Measurements from ENCODE around the gene SMIM32. TPM values are rescaled to one million over a fixed set of nuclear protein-coding genes. Genes with fewer than 3 reads are reported as not detected.

Gene SMIM32
- total and polyA plus RNA-seq, 2 experiments from 2014 or later, result not detected

- Histone ChIP-seq H4K20me1 (ENCODE audit: insufficient read depth) (peaks cover 5% of the 10 kb centered on the region; the same call in 1 of the 2 replicates), H3K9me3 (ENCODE audit: low read depth) (no peaks in the 10 kb centered on the region), H3K79me2 (ENCODE audit: insufficient read depth) (peaks cover 95% of the 10 kb centered on the region), H3K36me3 (ENCODE audit: low read depth) (peaks cover 42% of the 10 kb centered on the region), H3K9ac (no peak overlapping the region), H3K27me3 (replicated peaks; ENCODE audit: insufficient read depth) (no peaks in the 10 kb centered on the region), H3K9me2 (ENCODE audit: insufficient read depth) (no peaks in the 10 kb centered on the region), H3K4me3 (no peak overlapping the region), H3F3A (ENCODE audit: insufficient read depth) (peaks cover 21% of the 10 kb centered on the region; the same call in 1 of the 2 replicates), H2AFZ (no peak overlapping the region), H3K27ac (no peak overlapping the region), H3K4me2 (ENCODE audit: unreplicated experiment) (no peak overlapping the region), H3K4me1 (ENCODE audit: insufficient read depth) (peaks cover 14% of the 10 kb centered on the region)
- TF ChIP-seq EZH2phosphoT487 (IDR thresholded peaks at IDR 0.05; ENCODE audit: insufficient read depth, low read depth), result no peak
- no peak for TF ChIP-seq EZH2 (IDR thresholded peaks at IDR 0.05; ENCODE audit: insufficient read depth, poor library complexity, severe bottlenecking)
- in situ Hi-C loops (cut with MboI), result no loop called here
- WGBS, 2 experiments (ENCODE audit: low coverage in 1 of 2, low lambda C conversion rate in 2 of 2, missing lambda C conversion rate in 2 of 2), result 58 to 61% methylated on average over 4 of the region's 4 CpGs
- DNase-seq, result no peak
These were observed 31.0 kb downstream of the SMIM32 start for GRCh38 chr5:136162008-136162407.

- no peaks in the 10 kb centered on the region for H3K27me3 ChIP-seq (replicated peaks; ENCODE audit: insufficient read depth)
- peak overlapping the region; percentile 6; the same call in 1 of the 2 replicates for H3K27ac ChIP-seq
- no peak overlapping the region for H3K4me3 ChIP-seq
- H2AFZ ChIP-seq, result no peak overlapping the region
- DNase-seq, result peak; percentile 58
- no peak for TF ChIP-seq EZH2phosphoT487 (IDR thresholded peaks at IDR 0.05; ENCODE audit: insufficient read depth, low read depth)
- no peak for TF ChIP-seq EZH2 (IDR thresholded peaks at IDR 0.05; ENCODE audit: insufficient read depth, poor library complexity, severe bottlenecking)
- peak overlapping the region; percentile 53 for H3K4me2 ChIP-seq (ENCODE audit: unreplicated experiment)
- peaks cover 52% of the 10 kb centered on the region for H3K36me3 ChIP-seq (ENCODE audit: low read depth)
- peaks cover 21% of the 10 kb centered on the region; the same call in 1 of the 2 replicates for H3F3A ChIP-seq (ENCODE audit: insufficient read depth)
- H3K9me3 ChIP-seq (ENCODE audit: low read depth), result no peaks in the 10 kb centered on the region
- no peaks in the 10 kb centered on the region for H3K9me2 ChIP-seq (ENCODE audit: insufficient read depth)
- H3K79me2 ChIP-seq (ENCODE audit: insufficient read depth), result peaks cover 100% of the 10 kb centered on the region
- peaks cover 17% of the 10 kb centered on the region; the same call in 1 of the 2 replicates for H4K20me1 ChIP-seq (ENCODE audit: insufficient read depth)
- H3K9ac ChIP-seq, result 0 out of 2 replicates have a peak overlapping the region, but pooled peaks have one; percentile 16
- WGBS, 2 experiments (ENCODE audit: low coverage in 1 of 2, low lambda C conversion rate in 2 of 2, missing lambda C conversion rate in 2 of 2), result 38 to 42% methylated on average over 3 of the region's 3 CpGs
- in situ Hi-C loops (cut with MboI), result no loop called here
- peaks cover 20% of the 10 kb centered on the region for H3K4me1 ChIP-seq (ENCODE audit: insufficient read depth)
These were observed 33.5 kb downstream of the SMIM32 start for GRCh38 chr5:136159457-136159856.

DNA sequence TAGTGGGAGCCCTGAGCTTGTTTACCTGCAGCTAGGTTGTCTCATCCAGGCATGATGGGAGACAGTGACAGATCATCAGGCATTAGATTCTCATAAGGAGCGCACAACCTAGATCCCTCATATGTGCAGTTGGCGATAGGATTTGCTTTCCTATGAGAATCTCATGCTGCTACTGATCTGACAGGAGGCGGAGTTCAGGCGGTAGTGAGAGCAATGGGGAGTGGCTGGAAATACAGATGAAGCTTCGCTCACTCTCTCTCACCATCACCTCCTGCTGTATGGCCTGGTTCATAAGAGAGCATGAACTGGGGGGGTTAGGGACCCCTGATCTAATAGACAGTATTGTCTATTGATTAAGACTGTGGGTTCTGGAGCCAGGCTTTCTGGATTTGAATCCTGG, 35.4 kb downstream of the SMIM32 start:
- Histone ChIP-seq H3K4me2 (ENCODE audit: unreplicated experiment) (no peak overlapping the region), H2AFZ (no peak overlapping the region), H3F3A (ENCODE audit: insufficient read depth) (peaks cover 21% of the 10 kb centered on the region; the same call in 1 of the 2 replicates), H3K4me1 (ENCODE audit: insufficient read depth) (peaks cover 20% of the 10 kb centered on the region), H3K27me3 (replicated peaks; ENCODE audit: insufficient read depth) (no peaks in the 10 kb centered on the region), H3K36me3 (ENCODE audit: low read depth) (peaks cover 51% of the 10 kb centered on the region), H3K9ac (no peak overlapping the region), H4K20me1 (ENCODE audit: insufficient read depth) (peaks cover 17% of the 10 kb centered on the region; the same call in 1 of the 2 replicates), H3K27ac (no peak overlapping the region), H3K79me2 (ENCODE audit: insufficient read depth) (peaks cover 100% of the 10 kb centered on the region), H3K9me3 (ENCODE audit: low read depth) (no peaks in the 10 kb centered on the region), H3K9me2 (ENCODE audit: insufficient read depth) (no peaks in the 10 kb centered on the region), H3K4me3 (no peak overlapping the region)
- TF ChIP-seq EZH2phosphoT487 (IDR thresholded peaks at IDR 0.05; ENCODE audit: insufficient read depth, low read depth) (no peak), EZH2 (IDR thresholded peaks at IDR 0.05; ENCODE audit: insufficient read depth, poor library complexity, severe bottlenecking) (no peak)
- WGBS, 2 experiments (ENCODE audit: low coverage in 1 of 2, low lambda C conversion rate in 2 of 2, missing lambda C conversion rate in 2 of 2), result 96 to 98% methylated on average over 5 of the region's 5 CpGs
- DNase-seq, result no peak
- in situ Hi-C loops (cut with MboI), result no loop called here

DNA sequence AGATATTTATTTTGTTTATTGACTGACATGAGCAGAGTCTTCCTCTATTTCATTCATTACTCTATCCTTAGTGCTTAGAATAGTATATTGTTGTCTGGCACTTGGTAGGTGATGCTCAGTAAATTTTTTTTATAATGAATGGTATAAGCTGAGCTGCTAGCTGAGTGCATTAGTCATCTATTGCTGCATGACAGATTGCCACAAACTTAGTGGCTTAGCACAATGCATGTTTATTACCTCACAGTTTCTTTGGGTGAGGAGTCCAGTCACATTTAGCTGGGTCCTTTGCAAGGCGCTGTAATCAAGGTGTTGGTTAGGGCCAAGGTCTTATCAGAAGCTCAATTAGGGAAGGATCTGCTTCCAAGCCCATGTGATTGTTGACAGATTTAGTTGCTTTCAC, 37.2 kb downstream of the SMIM32 start:
- peak; percentile 64 for DNase-seq
- H3K27ac ChIP-seq, result no peak overlapping the region
- no peak overlapping the region for H3K9ac ChIP-seq
- peaks cover 20% of the 10 kb centered on the region for H3K4me1 ChIP-seq (ENCODE audit: insufficient read depth)
- H3F3A ChIP-seq (ENCODE audit: insufficient read depth), result peaks cover 17% of the 10 kb centered on the region; the same call in 1 of the 2 replicates
- no peak overlapping the region for H3K4me2 ChIP-seq (ENCODE audit: unreplicated experiment)
- H3K9me3 ChIP-seq (ENCODE audit: low read depth), result no peaks in the 10 kb centered on the region
- no peak overlapping the region for H3K4me3 ChIP-seq
- H3K9me2 ChIP-seq (ENCODE audit: insufficient read depth), result no peaks in the 10 kb centered on the region
- H3K79me2 ChIP-seq (ENCODE audit: insufficient read depth), result peaks cover 100% of the 10 kb centered on the region
- H4K20me1 ChIP-seq (ENCODE audit: insufficient read depth), result peaks cover 21% of the 10 kb centered on the region; the same call in 1 of the 2 replicates
- no peaks in the 10 kb centered on the region for H3K27me3 ChIP-seq (replicated peaks; ENCODE audit: insufficient read depth)
- H2AFZ ChIP-seq, result no peak overlapping the region
- peaks cover 39% of the 10 kb centered on the region for H3K36me3 ChIP-seq (ENCODE audit: low read depth)
- in situ Hi-C loops (cut with MboI), result no loop called here
- 97 to 100% methylated on average over 1 of the region's 1 CpG for WGBS, 2 experiments (ENCODE audit: low coverage in 1 of 2, low lambda C conversion rate in 2 of 2, missing lambda C conversion rate in 2 of 2)
- TF ChIP-seq EZH2 (IDR thresholded peaks at IDR 0.05; ENCODE audit: insufficient read depth, poor library complexity, severe bottlenecking) (no peak), EZH2phosphoT487 (IDR thresholded peaks at IDR 0.05; ENCODE audit: insufficient read depth, low read depth) (no peak)
